HCT116 (cell line): ENCODE measurements around the gene PAX7. TPM values are rescaled to one million over a fixed set of nuclear protein-coding genes. Genes with fewer than 3 reads are reported as not detected.

Source experiments
- ATAC-seq: fragments of 200-7000 bp; cut with Tn5 transposase; 2 replicates; pipeline ENCODE4 v1.9.1; 2020; ENCODE audit warnings: mild to moderate bottlenecking, moderate library complexity
- BruUV-seq: library from RNA; stranded (reverse); fragments of 400-500 nt; replicated peaks from 2 replicates; lab custom pipeline; 2021; lab: Mats Ljungman, UMichigan
- CTCF ChIA-PET: fragments of 300-600 bp; sonication (Branson Sonifier 250); formaldehyde crosslinking; loops from one replicate; lab custom pipeline; 2021; ENCODE audit warnings: antibody characterized with exemption; lab: Charles Lee
- POLR2A ChIA-PET: fragments of 300-600, 350-600 bp; sonication (Branson Sonifier 250); formaldehyde crosslinking; loops from one replicate; lab custom pipeline; 2021; ENCODE audit warnings: antibody characterized with exemption; lab: Charles Lee
- RAD21 ChIA-PET, 2 experiments: fragments of 300-600 bp; sonication (Branson Sonifier 250); formaldehyde crosslinking; loops; one replicate each; lab custom pipeline; 2023; ENCODE audit warnings: low total read pairs in 2 of 2; ENCODE audit not compliant: uncharacterized antibody in 2 of 2, unreplicated experiment in 2 of 2, low non-redundant PET in 1 of 2; lab: Charles Lee
- DNase-seq: peaks from one replicate; pipeline ENCODE4 v3.0.0-alpha.2; 2010; ENCODE audit warnings: low read depth, low spot score
- H2AFZ ChIP-seq: fragments of 200-600 bp; shearing (Covaris generic), sonication (generic); 2 replicates; pipeline ENCODE4 v1.6.1; 2017; ENCODE audit warnings: low read depth, mixed run types, mixed read lengths, antibody characterized with exemption, low read length; ENCODE audit not compliant: poor library complexity, severe bottlenecking
- H3K27ac ChIP-seq: 2 replicates; pipeline ENCODE4 v1.5.1; 2012; ENCODE audit warnings: low read depth, low read length
- H3K27me3 ChIP-seq: fragments of 200-600 bp; sonication (generic); 2 replicates; pipeline ENCODE4 v1.6.1; 2016; ENCODE audit warnings: mixed run types, low read length, mixed read lengths; ENCODE audit not compliant: insufficient read depth
- H3K36me3 ChIP-seq, 2 experiments: fragments of 200-500 bp in 1 of 2; fragments of 200-600 bp in 1 of 2; sonication (Bioruptor generic) in 1 of 2; sonication (generic) in 1 of 2; 2 replicates each; pipeline versions ENCODE4 v1.5.1 to v1.6.1; 2014 to 2016; ENCODE audit warnings: low read length in 2 of 2, inconsistent platforms in 1 of 2, mixed read lengths in 1 of 2, mixed run types in 1 of 2; ENCODE audit not compliant: insufficient read depth in 2 of 2, control insufficient read depth in 1 of 2
- H3K4me1 ChIP-seq, 2 experiments: fragments of 200-600 bp in 1 of 2; sonication (generic) in 1 of 2; 2 replicates each; pipeline versions ENCODE4 v1.5.1 to v1.6.1; 2012 to 2017; ENCODE audit warnings: low read length in 2 of 2, inconsistent platforms in 1 of 2, mild to moderate bottlenecking in 1 of 2, mixed read lengths in 1 of 2, mixed run types in 1 of 2, moderate library complexity in 1 of 2; ENCODE audit not compliant: insufficient read depth in 2 of 2, control insufficient read depth in 1 of 2
- H3K4me2 ChIP-seq: fragments of 200-600 bp; sonication (generic); 2 replicates; pipeline ENCODE4 v1.6.1; 2017; ENCODE audit warnings: mixed run types, low read length, mixed read lengths
- H3K4me3 ChIP-seq, 2 experiments: fragments of 200-600 bp in 1 of 2; sonication (generic) in 1 of 2; replicated peaks in 1 of 2; 2 replicates each; pipeline ENCODE4 v1.5.1; 2011 to 2016; ENCODE audit warnings: low read length in 2 of 2, control low read depth in 1 of 2, low read depth in 1 of 2, mild to moderate bottlenecking in 1 of 2, mixed read lengths in 1 of 2, mixed run types in 1 of 2
- H3K79me2 ChIP-seq: fragments of 200-600 bp; sonication (generic); 2 replicates; pipeline ENCODE4 v1.6.1; 2017; ENCODE audit warnings: mild to moderate bottlenecking, mixed run types, low read length, moderate library complexity, mixed read lengths; ENCODE audit not compliant: insufficient read depth
- H3K9ac ChIP-seq: fragments of 200-600 bp; sonication (generic); 2 replicates; pipeline ENCODE4 v1.6.1; 2016; ENCODE audit warnings: low read length, mixed read lengths
- H3K9me2 ChIP-seq: fragments of 200-600 bp; sonication (generic), shearing (Covaris generic); 2 replicates; pipeline ENCODE4 v1.6.1; 2017; ENCODE audit warnings: mixed run types, mild to moderate bottlenecking, moderate library complexity; ENCODE audit not compliant: insufficient read depth
- H3K9me3 ChIP-seq, 2 experiments: fragments of 200-500 bp in 1 of 2; fragments of 200-600 bp in 1 of 2; sonication (Bioruptor generic) in 1 of 2; sonication (generic) in 1 of 2; 2 replicates each; pipeline ENCODE4 v1.6.1; 2014 to 2017; ENCODE audit warnings: low read length in 2 of 2, mixed read lengths in 2 of 2, inconsistent platforms in 1 of 2, low read depth in 1 of 2, mild to moderate bottlenecking in 1 of 2, mixed run types in 1 of 2, moderate library complexity in 1 of 2; ENCODE audit not compliant: control insufficient read depth in 1 of 2, insufficient read depth in 1 of 2
- H4K20me1 ChIP-seq: fragments of 200-600 bp; sonication (generic), shearing (Covaris generic); 2 replicates; pipeline ENCODE4 v1.6.1; 2017; ENCODE audit warnings: mixed run types, mild to moderate bottlenecking, moderate library complexity; ENCODE audit not compliant: insufficient read depth
- ATF3 ChIP-seq: IDR thresholded peaks from 2 replicates; pipeline ENCODE4 v1.6.1; 2012
- ELF1 ChIP-seq: IDR thresholded peaks from 2 replicates; pipeline ENCODE4 v1.6.1; 2012; ENCODE audit warnings: low read depth, borderline replicate concordance
- EZH2 ChIP-seq: fragments of 200-600 bp; sonication (generic); IDR thresholded peaks from 2 replicates; pipeline ENCODE4 v1.6.1; 2017; ENCODE audit warnings: antibody characterized with exemption, mixed run types
- EZH2phosphoT487 ChIP-seq: fragments of 200-600 bp; IDR thresholded peaks from 2 replicates; pipeline ENCODE4 v1.6.1; 2018; ENCODE audit warnings: antibody characterized with exemption, borderline replicate concordance
- FOSL1 ChIP-seq: IDR thresholded peaks from 2 replicates; pipeline ENCODE4 v1.6.1; 2012; ENCODE audit warnings: low read depth
- POLR2A ChIP-seq: IDR thresholded peaks from 2 replicates; pipeline ENCODE4 v1.7.0; 2011; ENCODE audit warnings: borderline replicate concordance; ENCODE audit not compliant: insufficient read depth, insufficient read length; ENCODE audit errors: extremely low read depth
- POLR2AphosphoS5 ChIP-seq: IDR thresholded peaks from 2 replicates; pipeline ENCODE4 v1.6.1; 2011; ENCODE audit warnings: mild to moderate bottlenecking, low read depth, low read length, moderate library complexity
- SRF ChIP-seq: IDR thresholded peaks from 2 replicates; pipeline ENCODE4 v1.6.1; 2012; ENCODE audit warnings: low read depth
- intact Hi-C: fragments of 100-400 bp; cut with micrococcal nuclease; formaldehyde crosslinking; loops from 2 replicates; pipeline ENCODE4 v1.10.0; 2022
- total RNA-seq: library from RNA; stranded (reverse); gene quantifications from one replicate; pipeline ENCODE4 v1.2.1, GENCODE V29; 2021; ENCODE audit not compliant: unreplicated experiment

Gene PAX7
- total RNA-seq, 1 experiment from 2014 or later = not detected

GRCh38 chr1:18632218-18632588 lies 1.6 kb downstream of the PAX7 start (continued):
- TF ChIP-seq ATF3 (no peak), POLR2AphosphoS5 (no peak), FOSL1 (no peak)

DNA sequence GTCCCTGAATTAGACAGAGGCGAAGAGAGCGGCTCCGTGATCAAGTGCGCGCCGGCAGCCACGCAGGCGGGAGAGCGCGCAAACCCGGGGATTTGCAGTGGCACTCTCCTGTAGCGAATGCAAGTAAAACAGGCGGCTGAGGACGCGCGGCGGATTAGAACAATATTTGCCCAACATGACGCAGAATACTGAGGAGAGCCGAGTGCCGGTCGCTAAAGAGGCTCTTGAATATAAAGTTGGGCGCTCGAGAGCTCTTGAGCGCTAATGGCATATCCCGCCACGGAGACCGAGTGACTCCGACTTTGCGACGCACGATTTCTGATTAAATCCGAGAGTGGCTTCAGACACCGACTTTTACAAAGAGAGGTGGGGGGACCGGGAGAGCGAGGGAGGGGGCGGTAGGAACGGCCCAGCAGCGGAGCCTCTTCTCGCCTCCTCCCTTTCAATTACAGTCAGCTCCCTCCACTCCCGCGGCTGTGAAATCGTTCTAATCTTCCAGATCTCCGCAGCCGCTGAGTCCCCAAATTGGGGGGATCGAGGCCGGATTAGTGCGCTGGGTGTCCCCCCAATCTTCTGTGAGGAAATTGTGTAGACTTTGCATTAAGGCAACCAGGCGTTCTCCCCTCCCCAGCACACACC lies 2.3 kb downstream of the PAX7 start:
- DNase-seq = no peak
- POLR2A ChIA-PET = no interaction called here
- Histone ChIP-seq H3K27ac (no peak overlapping the region), H3K4me3 (no peak overlapping the region), H3K79me2 (no peaks in the 10 kb centered on the region), H3K9ac (no peak overlapping the region), H3K4me2 (no peak overlapping the region), H3K36me3 (no peaks in the 10 kb centered on the region), H3K27me3 (peaks cover 34% of the 10 kb centered on the region), H4K20me1 (no peaks in the 10 kb centered on the region), H3K4me1 (no peaks in the 10 kb centered on the region), H3K9me3 (no peaks in the 10 kb centered on the region)
- CTCF ChIA-PET = no interaction called here
- no peak for ATAC-seq
- RAD21 ChIA-PET = no interaction called here
- intact Hi-C loops = no loop called here
- no TSS peak for BruUV-seq
- TF ChIP-seq EZH2phosphoT487 = no peak
- no peak for TF ChIP-seq POLR2A
- TF ChIP-seq EZH2 = no peak
- no peak for TF ChIP-seq POLR2AphosphoS5
- no peak for TF ChIP-seq ELF1
- no peak for TF ChIP-seq SRF
- TF ChIP-seq, all 23 proteins: peak for 0
- Histone ChIP-seq H2AFZ (no peak overlapping the region), H3K9me2 (no peaks in the 10 kb centered on the region)
